Measurements from ENCODE around the gene PHEX.

DNA sequence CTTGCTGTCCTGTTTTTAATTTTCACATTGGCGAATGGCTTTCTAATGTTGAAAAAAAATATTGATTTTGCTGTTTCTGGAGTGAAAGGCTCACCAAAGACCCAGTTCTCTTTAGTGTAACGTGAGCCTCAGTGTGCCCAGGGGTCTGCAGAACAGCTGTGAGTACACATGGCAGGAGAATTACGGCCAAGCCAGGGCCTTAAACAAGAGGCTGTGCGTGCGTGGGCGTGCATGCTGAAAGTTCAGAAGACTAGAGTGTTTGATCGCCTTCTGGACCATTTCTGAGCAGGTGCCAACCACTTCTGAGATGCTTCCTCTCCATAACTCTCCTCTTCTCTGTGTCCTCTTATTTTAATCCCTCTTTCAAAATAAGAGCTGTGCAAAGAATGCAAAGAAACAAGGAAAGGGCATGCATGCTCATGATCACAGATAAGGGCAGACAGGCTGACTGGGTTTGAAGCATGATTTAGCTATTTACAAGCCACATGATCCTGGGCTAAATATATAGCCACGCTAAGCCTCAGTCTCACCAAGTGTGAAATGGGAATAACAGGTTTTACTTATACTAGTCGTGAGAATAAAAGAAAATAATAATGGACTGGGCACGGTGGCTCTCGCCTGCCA, 9.9 kb downstream of the PHEX start:
- TF ChIP-seq POLR2AphosphoS5 (IDR thresholded peaks at IDR 0.05; ENCODE audit: borderline replicate concordance, low read depth, low read length) (no peak), FOXP2 (optimal IDR thresholded peaks at IDR 0.05; ENCODE audit: control extremely low read depth, extremely low read length, insufficient read depth) (no peak)
